ENCODE data around the gene TMEM200A.

GRCh38 chr6:130366107-130367005 lies 539 bp downstream of the TMEM200A start:
- TF ChIP-seq CTCF (IDR thresholded peaks at IDR 0.05) (no peak), POLR2AphosphoS5 (IDR thresholded peaks at IDR 0.05) (no peak)

All from sigmoid colon (tissue), 4 donors.